GM21367 (cell line): ENCODE measurements around the gene FAM229A.

Experiments
- ATAC-seq: cut with Tn5 transposase; IDR thresholded peaks from one replicate; pipeline ENCODE4 v1.9.1; 2021; ENCODE audit not compliant: unreplicated experiment

Gene FAM229A

DNA sequence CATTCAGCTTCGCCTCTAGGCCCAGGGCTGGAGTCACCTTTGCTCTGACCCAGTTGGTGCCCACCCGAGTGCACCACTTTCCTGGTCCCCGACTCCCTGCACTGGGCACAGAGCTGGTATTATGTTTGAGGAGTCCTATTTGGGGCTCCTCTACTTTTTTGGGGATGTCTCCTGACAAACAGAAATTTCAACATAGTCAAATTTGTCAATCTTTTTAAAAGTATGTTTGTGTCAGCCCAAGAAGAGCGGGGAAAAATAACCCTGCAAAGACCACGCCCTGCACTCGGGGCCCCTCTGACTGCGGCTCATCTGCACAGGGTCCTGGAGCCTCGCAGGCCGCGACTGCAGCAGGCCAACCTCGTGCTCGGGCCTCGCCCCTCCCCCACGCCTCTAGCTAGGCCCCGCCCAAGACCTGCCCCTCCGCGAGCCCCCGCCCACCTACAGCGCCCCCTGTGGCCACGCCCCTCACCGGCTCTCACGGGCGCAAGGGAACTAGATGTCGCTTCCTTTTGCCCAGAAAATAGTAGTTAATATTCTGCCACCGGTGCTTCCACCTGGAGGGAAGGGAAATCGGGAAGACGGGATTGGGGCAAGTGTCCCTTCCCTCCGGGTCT, 11.4 kb downstream of the FAM229A start:
- ATAC-seq, result peak; percentile 10

DNA sequence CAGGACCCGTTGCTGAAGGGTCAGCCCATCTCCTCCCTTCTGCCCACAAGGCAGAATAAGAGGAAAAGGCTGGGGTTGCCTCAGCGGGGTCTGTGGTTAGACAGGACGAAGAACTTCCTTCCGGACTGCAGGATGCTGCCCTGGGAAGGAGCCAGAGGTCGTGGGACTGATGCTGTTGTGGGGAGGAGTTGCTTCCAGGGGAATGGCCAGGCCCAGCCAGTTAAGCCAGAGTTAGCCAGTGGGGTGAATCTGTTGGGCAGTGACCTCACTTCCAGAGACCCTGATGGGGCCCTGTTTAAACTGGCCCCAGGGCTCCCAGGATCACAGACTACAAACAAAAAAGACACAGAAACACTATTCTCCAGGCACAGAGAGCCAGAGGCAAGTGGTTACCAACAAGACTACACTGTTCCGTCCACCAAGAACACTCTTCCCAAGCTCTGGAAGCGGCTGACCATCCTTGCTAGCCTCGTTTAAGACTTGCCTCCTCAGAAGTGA, 13.0 kb downstream of the FAM229A start:
- ATAC-seq, result no peak

DNA sequence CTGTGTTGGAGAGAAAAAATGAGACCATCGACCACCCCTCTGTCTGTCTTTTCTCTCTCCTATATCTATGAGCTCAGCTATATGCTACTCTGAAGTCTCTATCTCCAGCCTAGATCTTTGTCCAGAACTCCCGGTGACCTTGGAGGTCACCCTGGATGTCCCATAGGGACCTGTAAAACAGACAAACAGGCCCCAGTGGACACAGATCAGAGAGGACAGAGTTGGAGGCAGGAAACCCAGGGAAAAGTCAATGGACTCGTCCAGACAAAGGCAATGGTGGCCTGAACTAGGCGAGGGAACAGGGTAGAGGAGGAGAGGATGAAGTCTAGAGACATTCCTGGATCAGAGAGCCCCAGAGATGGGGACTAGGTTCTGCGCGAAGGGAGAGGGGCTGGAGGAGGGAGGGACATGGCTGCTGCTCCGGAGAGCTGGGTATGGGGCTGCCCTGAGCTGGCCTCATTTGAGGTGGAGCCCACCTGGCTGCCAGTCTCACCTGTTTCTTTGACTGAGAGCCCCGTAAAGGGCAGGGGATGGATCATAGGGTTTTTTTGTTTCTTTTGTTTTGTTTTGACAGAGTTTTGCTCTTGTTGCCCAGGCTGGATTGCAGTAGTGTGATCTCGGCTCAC, 15.6 kb downstream of the FAM229A start:
- no peak for ATAC-seq

DNA sequence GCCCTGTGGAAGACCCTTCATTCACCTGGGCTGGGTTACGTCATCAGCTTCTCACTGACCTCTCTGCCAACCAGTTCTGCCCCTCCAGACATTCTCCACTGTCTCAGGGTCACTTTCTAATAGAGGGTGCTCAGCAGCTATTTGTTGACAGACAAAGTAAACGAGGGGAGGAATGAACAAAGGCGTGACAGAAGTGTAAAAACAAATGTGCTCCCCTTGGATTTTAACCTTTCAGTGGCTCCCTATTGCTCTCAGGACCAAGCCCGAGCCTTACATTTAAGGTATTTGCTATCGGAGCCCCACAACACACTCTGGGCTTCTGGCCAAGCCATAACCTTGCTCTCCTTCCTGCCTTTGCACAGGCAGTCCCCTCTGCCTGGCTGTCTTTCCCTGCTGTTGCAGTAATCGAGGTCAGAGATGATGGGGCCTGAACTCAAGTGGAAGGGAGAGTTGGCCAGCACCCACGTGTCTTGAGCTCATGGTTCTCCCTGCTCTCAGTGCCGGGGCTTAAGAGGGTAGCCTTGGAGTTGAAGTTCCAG, 16.9 kb downstream of the FAM229A start:
- ATAC-seq, result no peak

DNA sequence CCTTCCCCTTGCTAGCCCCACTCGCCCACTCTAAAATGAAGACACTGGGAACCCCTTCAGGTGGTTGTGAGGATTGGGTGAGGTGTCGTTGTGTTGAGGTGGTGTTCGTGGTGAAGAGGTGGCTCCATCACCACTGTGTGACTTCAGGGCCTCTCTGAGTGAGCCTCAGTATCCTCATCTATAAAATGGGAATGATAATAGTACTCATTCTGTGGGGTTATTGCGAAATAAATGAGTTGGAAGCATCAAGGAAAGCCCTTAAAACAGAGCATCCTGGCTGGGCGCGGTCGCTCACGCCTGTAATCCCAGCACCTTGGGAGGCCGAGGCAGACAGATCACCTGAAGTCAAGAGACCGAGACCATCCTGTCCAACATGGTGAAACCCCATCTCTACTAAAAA, 19.6 kb downstream of the FAM229A start:
- ATAC-seq, result no peak

DNA sequence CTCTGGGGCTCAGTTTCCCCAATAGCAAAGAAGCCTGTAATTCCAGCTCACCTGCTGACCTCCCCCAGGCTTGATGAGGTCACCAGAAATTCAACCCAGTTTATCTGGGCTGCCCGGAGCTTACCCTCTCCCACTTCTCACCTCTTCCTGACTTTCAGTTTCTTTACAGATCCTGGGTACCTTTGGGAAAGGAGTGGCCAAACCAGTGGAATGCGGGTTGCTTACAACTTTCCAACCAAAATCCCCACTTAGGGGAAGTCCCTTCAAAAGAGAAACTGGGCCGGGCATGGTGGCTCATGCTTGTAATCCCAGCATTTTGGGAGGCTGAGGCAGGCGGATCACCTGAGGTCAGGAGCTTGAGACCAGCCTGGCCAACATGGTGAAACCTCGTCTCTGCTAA, 20.3 kb downstream of the FAM229A start:
- ATAC-seq, result no peak

DNA sequence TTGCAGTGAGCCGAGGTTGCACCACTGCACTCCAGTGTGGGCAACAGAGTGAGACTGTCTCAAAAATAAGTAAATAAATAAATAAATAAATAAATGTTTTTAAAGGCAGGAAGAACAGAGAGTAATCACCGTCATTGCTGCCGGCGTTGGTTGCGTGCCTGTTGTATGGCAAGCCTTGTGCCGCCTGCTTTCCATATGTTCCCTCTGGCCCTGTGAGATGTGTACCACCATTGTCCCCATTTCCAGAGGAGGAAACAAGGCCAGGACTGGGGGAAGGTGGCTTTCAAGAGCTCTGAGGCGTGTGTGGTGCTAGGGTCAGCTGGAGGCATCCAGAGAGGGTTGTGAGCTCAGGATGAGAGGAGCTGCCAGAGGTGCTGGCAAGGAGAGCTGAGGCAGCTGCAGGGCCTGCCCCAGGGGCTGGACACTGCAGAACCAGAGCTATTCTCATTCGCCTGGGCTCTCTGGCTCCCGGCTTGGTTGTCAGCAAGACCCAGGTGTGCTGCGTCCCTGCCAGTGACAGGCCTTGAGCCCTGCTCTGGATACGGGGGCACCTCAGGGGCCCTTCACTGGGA, 21.0 kb downstream of the FAM229A start:
- no peak for ATAC-seq

DNA sequence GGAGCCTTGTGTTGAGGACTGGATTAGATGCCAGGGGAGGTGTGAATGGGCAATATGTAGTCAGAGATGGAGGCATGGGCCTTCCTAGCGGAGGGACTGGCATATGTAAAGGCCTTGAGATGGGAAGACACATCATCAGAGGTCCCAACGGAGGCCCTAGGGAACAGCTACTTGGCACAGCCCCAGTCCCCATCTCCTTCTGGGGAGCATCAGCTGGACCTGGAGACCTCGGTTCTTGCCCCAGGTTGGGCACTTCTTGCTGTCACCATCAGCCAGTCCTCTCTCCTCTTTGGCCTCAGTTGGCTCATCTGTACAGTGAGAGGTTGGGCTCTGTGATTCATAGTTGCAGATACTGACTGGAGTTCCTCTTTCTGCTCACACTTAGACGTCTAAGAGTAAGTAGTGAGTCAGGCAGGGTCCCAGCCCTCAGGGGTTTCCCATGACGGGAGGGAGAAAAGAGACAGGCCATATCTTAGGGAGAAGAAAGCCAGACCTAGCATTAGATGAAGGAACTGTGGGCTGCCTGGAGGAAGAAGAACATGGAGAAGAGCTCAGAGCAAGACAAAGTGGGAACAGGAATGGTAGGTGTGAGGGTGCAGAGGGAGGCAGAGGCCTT, 22.8 kb downstream of the FAM229A start:
- no peak for ATAC-seq

DNA sequence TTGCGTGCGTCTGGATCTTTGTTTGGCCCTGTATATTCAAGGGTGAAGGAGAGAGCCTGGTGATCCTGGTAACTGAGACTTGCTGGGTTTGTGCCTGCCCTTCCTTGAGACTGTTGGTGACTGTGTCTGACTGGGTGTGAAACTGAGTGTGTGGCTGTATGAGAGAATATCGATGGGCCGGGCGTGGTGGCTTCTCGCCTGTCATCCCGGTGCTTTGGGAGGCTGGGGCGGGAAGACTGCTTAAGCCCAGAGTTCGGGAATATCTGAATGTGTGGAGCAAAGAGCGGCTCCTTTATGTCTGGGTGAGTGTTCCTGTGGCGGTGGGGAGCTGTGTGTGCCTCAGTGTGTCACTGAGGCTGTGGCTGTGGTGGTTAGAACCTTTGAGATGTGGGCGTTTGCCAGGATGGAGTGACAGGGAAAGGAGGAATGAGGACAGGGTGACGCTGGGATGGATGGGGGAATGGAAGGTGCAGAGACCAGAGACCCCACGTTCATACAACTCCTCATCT, 23.6 kb downstream of the FAM229A start:
- ATAC-seq, result no peak

DNA sequence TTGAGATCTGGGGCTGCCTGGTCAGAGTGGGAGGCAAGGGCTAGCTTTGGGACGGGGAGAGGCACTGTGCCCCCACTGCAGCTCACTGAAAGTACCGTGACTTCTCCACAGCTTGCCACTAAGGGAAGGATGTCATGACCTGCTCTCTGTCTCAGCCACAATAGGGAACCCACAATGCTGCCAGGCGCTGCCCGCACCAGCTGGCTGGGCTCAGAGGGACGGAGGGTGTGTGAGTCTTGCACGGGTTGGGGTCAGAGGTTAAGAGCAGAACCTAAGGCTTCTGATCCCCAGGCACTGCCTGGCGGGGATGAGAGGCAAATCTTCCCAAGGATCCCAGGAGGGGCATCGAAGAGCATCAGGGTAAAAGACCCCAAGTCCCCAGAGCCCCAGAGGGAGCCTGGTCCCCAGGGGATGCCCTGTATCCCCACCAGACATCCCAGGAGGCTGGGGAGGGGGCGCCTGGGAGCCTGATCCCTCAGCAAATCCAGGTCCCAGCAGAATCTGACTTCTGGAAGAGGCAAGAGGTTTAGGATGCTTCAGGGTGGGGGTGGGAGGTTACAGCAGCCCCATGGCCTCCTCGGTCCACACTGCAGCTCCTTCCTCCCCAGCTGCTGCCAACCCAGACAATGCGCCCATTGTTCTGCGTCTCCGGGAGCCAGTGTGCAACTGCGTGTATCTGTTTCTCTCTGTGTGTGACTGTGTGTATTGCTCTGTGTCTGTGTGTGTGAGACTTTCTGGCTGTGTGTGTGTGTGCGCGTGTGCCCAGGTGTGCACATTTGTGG, 24.2 kb downstream of the FAM229A start:
- no peak for ATAC-seq

DNA sequence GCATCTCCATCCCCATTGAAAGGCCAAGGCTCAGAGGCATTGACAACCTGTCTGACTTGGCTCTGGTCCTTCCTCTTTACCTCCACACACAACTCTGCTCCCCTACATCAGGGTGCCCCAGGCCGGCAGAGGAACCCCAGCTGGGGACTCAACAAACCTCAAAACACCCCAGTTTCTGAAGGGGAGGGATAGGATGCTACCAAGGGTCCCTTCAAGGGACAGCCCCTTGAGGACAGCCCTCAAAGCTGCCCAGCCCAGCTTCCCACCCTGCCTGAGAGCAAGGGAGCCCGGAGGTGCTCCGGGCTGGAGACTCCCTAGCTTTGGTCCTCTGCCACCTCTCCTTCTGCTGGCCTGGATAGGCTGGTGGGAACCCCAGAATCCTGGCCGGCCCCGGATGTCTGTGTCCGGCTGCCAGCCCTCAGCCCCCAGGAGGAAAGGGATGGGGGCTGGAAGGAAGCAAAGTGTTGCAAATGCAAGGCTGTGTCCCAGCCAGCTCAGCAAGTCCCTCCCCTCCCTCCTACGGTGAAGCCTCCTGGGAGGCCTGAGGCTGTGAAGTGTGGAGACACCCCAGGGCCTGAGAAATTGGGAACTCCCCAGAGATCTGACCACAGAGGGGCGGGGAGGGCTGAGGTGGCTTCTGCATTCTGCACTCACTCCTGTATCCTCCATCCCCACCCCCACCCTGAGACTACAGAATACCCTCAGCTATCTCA, 25.2 kb downstream of the FAM229A start:
- ATAC-seq, result no peak

DNA sequence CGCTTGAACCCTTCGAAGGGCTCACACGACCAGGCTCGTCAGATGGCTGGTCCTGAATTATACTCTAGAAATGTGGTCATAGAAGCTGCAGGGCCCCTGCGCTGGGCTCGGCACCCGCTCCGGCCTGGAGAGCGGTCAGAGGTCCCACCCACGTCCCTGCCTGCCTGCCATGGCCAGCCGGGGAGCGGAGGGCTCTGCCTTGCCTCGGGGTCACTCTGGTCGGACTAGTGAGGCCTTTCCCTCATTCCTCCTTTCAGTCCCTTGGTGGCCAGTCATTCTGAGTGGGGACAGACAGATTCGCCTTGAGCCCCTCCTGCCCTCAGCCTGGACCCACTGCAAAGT, 25.7 kb downstream of the FAM229A start:
- ATAC-seq, result no peak

DNA sequence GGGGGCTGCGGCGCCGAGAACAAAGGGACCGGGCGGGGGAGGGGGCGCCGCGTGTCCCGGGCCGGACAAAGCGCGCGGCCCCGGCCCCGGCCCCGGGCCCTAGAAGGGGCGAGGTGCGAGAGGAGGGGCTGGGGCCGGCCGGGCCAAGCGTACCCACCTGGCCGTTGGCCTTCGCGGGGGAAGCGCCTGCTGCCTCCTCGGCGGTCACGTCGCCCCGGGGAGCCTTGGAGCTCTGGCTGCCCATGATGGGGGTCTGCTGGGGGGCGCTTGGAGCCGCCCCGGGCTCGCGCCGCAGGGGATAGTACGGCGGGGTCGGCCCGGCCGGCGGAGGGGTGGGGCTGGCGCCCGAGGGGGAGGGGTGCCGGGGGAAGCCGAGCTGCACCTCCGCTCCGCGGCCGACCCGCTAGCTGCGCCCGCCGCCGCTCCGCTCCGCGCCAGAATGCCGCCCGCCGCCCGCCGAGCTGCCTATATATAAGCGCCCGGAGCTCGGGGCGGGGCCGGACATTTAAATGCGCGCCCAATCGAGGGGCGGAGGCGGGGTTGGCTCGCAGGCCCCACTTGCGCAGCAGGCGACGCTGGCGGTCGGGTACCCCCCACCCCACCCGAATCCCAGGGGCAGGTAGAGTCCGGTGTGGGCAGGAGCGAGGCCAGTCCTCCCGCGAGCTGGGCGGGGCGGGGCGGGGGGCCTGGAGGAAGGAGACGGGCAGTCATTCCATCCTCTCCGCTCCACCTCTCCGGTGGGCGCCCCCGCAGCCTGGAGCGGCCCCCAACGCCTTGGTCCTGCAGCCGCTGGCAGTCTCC, 26.3 kb downstream of the FAM229A start, which contains the start of gene MARCKSL1:
MARCKSL1 (minus strand) TSS at position 444 of the 801 bp plus-strand sequence; CDS start at position 244, 200 bp downstream.
- ATAC-seq, result peak; percentile 28

DNA sequence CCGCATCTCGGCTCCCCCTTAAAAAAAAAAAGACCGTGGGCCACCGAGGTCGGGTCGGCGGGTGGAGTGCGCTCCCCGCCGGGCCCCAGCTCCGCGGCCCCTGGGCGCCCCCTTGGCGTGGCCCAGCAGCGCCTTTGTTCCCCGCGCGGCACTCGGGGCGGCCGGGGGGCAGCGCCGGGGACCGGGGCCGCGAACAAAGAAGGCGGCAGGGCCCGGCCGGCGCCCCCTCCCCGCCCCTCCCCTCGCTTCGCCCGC, 26.8 kb downstream of the FAM229A start:
- no peak for ATAC-seq

DNA sequence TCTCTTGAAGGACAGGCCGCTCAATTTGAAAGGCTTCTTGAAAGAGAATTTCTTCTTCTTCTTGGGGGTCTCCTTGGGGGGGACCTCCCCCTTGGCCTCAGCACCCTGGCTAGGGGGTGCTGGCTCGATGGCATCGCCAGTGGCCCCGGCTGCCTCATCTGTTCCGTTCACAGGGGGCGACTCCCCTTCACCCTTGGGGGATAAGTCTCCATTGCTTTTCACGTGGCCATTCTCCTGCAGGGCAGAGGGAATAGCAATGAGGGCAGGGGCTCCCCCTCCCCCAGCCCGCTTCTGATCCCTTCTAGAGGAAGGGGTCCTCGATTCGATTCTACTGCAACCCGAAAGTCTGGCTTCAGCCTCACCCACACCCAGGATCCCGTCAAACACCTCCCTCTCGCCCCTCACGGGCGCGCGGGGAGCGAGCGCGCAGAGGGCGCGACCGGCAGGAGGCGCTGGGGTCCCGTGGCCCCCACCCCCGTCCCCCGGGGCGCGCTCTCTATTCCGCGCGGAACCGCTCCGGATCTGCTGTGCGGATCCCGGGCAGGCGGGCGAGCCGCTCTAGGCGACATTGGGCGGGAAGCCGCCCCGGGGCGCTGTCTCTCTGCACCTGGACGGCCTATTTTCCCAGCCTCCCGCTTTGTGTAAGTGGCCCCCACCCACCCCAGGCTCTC, 27.3 kb downstream of the FAM229A start:
- ATAC-seq, result no peak

DNA sequence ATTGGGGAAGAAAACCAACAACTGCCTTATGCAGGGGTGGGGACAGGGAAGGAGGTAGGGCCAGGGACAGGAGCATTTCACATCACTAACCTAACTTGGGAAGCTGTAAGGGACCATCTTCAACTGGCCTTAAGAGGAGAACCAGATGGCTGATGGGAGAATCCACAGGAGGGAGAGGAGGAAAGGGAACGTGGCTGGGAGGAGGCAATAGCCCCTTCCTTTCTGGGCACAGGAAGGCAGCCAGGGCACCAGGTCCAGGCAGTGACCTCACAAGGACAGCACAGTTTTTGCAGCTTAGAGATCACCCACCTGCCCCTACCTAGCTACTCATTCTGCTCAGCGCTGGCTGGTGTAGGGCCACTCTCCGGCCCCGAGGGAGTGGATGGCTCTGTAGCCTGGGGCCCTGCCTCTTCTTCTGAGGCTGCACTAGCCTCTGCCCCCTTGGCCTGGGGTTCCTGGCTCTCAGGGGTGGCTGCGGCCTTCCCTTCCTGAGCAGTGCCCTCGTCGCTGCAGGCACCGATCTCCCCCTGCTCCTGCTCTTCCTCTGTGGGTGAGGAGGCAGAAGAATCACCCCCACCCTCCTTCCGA, 27.9 kb downstream of the FAM229A start:
- ATAC-seq, result no peak

DNA sequence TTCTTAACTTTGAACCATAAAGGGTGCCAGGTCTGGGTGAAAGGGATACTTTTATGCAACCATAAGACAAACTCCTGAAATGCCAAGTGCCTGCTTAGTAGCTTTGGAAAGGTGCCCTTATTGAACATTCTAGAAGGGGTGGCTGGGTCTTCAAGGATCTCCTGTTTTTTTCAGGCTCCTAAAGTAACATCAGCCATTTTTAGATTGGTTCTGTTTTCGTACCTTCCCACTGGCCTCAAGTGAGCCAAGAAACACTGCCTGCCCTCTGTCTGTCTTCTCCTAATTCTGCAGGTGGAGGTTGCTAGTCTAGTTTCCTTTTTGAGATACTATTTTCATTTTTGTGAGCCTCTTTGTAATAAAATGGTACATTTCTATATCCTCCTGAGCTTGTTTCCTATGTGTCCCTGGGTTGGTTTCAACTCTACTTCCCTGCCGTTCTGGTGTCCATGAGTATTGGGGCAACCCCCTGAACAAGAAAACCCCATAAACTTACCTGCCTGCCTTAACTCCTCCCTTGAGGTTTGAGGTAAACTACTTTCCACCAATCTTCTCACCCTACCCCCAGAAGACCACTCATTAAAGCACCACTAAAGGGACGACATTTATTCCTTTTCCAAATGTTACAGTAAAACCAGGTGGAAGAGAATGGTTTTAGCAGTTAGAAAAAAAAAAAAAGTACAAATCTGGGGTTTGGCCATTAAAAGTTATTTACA, 28.9 kb downstream of the FAM229A start:
- no peak for ATAC-seq
